GM21447 (cell line): ENCODE results near the gene S100Z.
"Not testable (repeated sequence)": the region's sequence is repeated elsewhere in the genome, so short reads cannot be mapped to it uniquely, and the experiment has no call there.

Experiments used
- ATAC-seq: cut with Tn5 transposase; IDR thresholded peaks from one replicate; pipeline ENCODE4 v1.9.1; 2021; ENCODE audit not compliant: unreplicated experiment

S100Z gene

GRCh38 chr5:76849419-76850291 is at the start of gene S100Z:
Gene S100Z, plus strand, starts transcription at chr5:76850014. Its CDS starts 25,346 bp downstream, at chr5:76875360.
- no peak for ATAC-seq

GRCh38 chr5:76800579-76800978 is 49.2 kb upstream of the S100Z start:
- ATAC-seq, result no peak

- no peak for ATAC-seq
These were observed 48.5 kb upstream of the S100Z start for GRCh38 chr5:76801159-76801802.

- no peak for ATAC-seq
These were observed 48.0 kb upstream of the S100Z start for GRCh38 chr5:76801803-76802195.

GRCh38 chr5:76804266-76804665 is 45.5 kb upstream of the S100Z start:
- ATAC-seq, result no peak

GRCh38 chr5:76805821-76806505 is 43.9 kb upstream of the S100Z start:
- no peak for ATAC-seq

- ATAC-seq, result no peak
These were observed 42.5 kb upstream of the S100Z start for GRCh38 chr5:76807296-76807695.

- no peak for ATAC-seq
These were observed 41.6 kb upstream of the S100Z start for GRCh38 chr5:76808141-76808691.

GRCh38 chr5:76809141-76809540 is 40.7 kb upstream of the S100Z start:
- ATAC-seq, result no peak

GRCh38 chr5:76810236-76810635 is 39.6 kb upstream of the S100Z start:
- ATAC-seq, result no peak

- no peak for ATAC-seq
These were observed 38.6 kb upstream of the S100Z start for GRCh38 chr5:76811214-76811613.

GRCh38 chr5:76812209-76812608 is 37.6 kb upstream of the S100Z start:
- ATAC-seq, result not testable (repeated sequence)

- ATAC-seq, result no peak
These were observed 35.7 kb upstream of the S100Z start for GRCh38 chr5:76813982-76814562.

- no peak for ATAC-seq
These were observed 33.5 kb upstream of the S100Z start for GRCh38 chr5:76816110-76816831.

- no peak for ATAC-seq
These were observed 30.7 kb upstream of the S100Z start, which contains the start of gene F2RL1 for GRCh38 chr5:76818844-76819831. Gene F2RL1, plus strand, starts transcription at chr5:76819030. Its CDS starts 153 bp downstream, at chr5:76819183.

- no peak for ATAC-seq
These were observed 29.8 kb upstream of the S100Z start for GRCh38 chr5:76819851-76820525.

GRCh38 chr5:76820526-76820890 is 29.3 kb upstream of the S100Z start:
- no peak for ATAC-seq

GRCh38 chr5:76821136-76821535 is 28.7 kb upstream of the S100Z start:
- no peak for ATAC-seq
